SW 1271 (cell line): ENCODE results near the gene NISCH.

ENCODE experiments used
- DNase-seq, 2 experiments: peaks; one replicate each; lab custom pipeline; 2025; lab: John Stamatoyannopoulos, UW

The NISCH gene

GRCh38 chr3:52490939-52491526 is 35.6 kb downstream of the NISCH start:
- no peak for DNase-seq

DNA sequence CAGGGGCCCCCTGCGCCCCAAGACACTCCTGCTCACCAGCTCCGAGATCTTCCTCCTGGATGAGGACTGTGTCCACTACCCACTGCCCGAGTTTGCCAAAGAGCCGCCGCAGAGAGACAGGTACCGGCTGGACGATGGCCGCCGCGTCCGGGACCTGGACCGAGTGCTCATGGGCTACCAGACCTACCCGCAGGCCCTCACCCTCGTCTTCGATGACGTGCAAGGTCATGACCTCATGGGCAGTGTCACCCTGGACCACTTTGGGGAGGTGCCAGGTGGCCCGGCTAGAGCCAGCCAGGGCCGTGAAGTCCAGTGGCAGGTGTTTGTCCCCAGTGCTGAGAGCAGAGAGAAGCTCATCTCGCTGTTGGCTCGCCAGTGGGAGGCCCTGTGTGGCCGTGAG is 36.7 kb downstream of the NISCH start:
- no peak for DNase-seq

GRCh38 chr3:52493232-52494017 is 38.0 kb downstream of the NISCH start:
- DNase-seq: no peak

DNA sequence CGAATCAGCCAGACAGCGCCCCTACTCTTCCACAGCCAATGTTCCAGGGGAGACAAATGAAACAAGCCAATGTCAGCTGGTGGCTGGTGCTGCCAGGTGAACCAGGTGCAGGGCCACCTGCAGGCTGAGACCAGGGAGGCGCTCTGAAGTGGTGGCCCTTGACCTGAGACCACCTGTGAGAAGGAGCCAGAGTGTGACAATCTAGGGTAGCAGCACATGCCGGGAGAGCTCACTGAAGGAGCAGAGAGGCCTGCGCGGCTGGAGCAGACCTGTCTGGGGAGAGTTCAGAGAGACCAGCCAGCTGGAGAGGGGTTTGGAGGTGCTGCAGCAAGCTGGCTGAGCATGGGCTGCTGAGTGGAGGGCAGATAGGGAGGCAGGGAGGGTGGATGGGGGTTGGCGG is 39.0 kb downstream of the NISCH start:
- DNase-seq: no peak

DNA sequence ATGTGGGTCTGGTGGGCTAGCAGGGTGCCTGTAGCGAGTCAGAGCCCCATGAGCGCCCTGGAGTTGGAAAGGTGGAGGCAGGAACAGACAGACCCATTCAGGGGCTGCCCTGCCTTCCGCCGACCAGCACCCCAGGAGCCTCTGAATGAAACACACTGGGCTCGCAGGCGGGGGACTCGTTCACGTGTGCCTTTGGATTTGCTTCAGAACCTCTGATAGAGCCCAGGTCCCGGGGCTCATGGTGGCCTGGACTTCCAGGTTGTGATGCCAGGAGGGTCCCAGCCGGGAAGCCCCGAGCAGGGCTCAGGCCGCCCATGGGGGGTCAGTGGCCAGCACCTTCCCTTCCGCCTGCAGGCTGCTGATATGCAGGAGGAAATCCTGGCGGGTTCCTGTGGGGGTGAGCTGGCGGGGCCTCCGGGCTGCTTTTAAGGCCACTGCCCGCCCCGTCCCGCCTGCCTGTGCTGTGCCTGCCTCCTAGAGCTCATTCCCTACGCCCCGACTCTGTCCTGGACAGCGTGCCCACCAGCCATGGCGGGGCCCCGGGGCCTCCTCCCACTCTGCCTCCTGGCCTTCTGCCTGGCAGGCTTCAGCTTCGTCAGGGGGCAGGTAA is 39.6 kb downstream of the NISCH start, which contains the start of gene STAB1:
STAB1 (plus strand) TSS at position 453 of the 610 bp plus-strand sequence; CDS start at position 529, 76 bp downstream.
- no peak for DNase-seq

- no peak for DNase-seq
Observed at GRCh38 chr3:52495777-52496602, 40.6 kb downstream of the NISCH start.

DNA sequence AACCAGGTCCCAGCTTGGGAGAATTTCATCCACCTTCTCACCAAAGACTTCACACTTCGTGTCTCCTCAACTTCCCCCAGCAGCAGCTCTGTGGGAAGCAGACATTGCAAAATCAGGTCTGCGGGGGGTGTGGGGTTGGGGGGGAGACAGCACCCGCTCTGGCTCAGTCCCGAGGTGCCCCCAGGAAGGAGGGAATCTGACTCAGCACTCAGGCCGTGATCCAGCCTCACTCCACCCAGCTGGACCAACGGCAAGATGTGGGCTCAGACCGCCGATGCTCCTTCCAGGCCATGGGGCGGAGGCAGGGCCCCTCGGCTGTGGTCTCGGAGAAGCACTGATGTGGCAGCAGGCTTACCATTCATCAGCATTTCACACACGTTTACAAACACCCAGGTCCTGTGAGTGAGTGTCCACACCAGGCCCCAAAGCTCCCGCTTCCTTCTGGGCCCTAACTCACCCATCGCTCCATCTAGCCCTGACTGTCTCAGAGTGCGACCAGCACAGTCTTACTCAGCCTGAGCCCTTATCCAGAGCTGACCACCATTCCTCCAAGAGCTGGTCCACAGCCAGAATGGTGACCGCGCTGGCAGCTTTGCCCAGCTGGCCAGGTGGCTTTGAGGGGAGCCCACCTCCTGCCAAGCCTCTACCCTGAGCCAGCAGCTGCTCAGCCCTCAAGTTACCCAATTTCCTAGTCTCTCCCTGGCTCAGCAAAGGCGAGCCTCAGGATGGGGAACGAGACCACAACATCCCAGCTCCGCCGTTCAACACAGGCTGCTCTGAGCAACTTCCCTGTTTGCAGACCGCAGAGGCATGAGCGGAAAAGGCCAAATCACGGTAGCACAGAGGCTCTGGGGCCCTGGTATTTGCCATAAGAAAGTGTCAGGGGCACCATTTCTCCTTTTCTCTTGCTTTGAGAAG is 43.0 kb downstream of the NISCH start:
- DNase-seq: no peak

- DNase-seq: no peak
Observed at GRCh38 chr3:52501046-52501445, 45.6 kb downstream of the NISCH start.

DNA sequence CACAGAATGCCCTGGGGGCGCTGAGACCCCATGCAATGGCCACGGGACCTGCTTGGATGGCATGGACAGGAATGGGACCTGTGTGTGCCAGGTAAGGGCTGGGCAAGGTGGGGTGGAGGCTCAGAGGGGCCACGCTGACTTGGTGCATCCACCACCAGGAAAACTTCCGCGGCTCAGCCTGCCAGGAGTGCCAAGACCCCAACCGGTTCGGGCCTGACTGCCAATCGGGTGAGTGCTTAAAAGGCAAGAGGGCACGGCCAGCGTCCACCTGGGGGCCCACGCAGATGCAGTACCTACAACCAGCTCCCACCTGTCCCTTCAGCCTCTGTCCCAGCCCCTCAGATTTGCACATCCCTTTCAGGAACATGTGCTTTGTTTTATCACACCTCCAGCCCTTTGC is 46.6 kb downstream of the NISCH start:
- no peak for DNase-seq

DNA sequence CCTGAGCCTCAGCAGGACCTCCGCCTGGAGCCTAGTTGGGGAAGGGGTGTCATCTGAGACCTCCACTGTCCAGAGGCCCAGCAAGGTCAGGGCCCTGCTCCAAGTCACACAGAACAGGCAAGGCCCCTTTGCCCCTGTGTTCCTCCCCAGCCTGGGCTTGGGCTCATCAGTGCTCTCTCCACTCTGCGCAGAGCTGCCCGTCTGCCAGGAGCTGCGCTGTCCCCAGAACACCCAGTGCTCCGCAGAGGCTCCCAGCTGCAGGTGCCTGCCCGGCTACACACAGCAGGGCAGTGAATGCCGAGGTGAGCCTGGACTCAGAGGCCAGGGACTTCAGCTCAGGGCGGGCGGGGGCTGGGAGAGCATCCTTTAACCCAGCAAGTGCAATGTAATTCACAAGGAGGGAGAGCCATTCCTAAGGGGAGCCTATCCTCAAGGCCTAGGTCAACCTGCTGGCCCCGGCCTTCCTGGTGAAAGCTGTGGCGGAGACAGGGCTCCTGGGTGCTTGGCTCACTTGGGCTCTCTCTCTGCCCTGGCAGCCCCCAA is 47.5 kb downstream of the NISCH start:
- no peak for DNase-seq

DNA sequence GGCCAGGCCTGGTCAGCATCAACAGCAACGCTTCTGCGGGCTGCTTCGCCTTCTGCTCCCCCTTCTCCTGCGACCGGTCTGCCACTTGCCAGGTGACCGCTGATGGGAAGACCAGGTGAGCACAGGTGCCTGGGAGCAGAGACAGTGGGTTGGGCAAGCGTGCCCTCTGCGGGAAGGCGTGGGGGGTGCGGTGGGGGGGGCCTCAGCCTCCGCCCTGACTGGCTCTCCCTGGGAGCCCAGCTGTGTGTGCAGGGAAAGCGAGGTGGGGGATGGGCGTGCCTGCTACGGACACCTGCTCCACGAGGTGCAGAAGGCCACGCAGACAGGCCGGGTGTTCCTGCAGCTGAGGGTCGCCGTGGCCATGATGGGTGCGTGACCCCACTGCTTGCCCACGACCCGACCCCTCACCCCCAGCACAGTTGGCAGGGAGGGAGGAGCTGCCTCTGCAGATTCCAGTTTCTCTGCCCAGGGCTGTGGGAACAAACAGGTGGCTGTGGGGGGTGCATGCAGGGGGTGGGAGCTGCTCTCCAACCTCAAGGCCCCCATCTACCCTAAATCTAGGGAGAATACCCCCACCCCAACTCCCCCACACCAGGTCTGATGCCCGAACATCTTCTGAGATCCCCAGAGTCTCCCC is 48.5 kb downstream of the NISCH start:
- DNase-seq: no peak

- no peak for DNase-seq
Observed at GRCh38 chr3:52504977-52505376, 49.6 kb downstream of the NISCH start.

- no peak for DNase-seq
Observed at GRCh38 chr3:52506266-52506966, 51.0 kb downstream of the NISCH start.

GRCh38 chr3:52507359-52507758 is 52.0 kb downstream of the NISCH start:
- DNase-seq: no peak

- no peak for DNase-seq
Observed at GRCh38 chr3:52509753-52510328, 54.4 kb downstream of the NISCH start.

DNA sequence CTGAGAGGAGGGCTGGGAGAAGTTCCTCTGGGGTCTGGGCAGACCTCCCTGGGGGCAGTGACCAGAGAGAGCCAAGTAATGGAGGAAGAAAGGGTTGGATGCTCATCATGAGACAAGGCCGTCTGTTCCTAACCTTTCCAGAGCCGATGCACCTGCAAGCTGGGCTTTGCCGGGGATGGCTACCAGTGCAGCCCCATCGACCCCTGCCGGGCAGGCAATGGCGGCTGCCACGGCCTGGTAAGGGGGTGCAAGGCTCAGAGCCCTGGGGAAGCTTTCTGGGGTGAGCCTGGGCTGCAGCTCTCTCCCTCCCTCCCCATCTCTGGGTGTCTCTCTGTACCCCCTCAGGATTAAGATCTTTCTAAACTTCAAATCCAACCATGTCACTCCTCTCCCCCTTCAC is 56.1 kb downstream of the NISCH start:
- no peak for DNase-seq

GRCh38 chr3:52512105-52512504 is 56.7 kb downstream of the NISCH start:
- no peak for DNase-seq

DNA sequence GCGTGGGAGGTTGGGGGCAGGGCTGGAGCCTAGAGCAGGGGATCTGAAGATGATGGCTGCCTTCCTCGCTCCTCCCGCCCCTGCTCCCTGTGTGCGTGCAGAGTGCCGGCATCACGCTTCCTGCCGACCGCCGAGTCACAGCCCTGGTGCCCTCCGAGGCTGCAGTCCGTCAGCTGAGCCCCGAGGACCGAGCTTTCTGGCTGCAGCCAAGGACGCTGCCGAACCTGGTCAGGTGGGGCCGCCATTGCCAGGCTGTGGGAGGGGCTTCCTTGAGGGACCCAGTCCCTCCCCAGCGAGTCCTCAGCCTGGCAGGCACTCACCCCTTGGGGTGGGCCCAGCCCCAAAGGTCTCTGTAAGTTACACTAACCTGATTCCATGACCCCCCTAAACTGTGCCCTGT is 57.3 kb downstream of the NISCH start:
- no peak for DNase-seq

GRCh38 chr3:52513281-52513680 is 57.9 kb downstream of the NISCH start:
- no peak for DNase-seq

GRCh38 chr3:52514576-52514975 is 59.2 kb downstream of the NISCH start:
- no peak for DNase-seq
